ENCODE data around the gene SLC10A2.
"Not testable (repeated sequence)": the region's sequence is repeated elsewhere in the genome, so short reads cannot be mapped to it uniquely, and the experiment has no call there.

DNA sequence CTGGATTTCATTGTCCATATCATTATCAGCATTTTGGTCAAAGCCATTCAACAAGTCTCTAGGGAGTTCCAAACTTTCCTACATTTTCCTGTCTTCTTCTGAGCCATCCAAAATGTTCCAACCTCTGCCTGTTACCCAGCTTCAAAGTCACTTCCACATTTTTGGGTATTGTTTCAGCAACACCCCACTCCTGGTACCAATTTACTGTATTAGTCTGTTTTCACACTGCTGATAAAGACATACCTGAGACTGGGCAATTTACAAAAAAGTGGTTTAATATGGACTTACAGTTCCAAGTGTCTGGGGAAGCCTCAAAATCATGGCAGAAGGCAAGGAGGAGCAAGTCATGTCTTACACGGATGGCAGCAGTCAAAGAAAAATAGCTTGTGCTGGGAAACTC is 27.4 kb upstream of the SLC10A2 start:
- not testable (repeated sequence) for TF ChIP-seq CTCF, POLR2A (IDR thresholded peaks at IDR 0.05)

All from Peyer's patch (tissue), 4 donors.